NCI-H2029 (cell line): Measurements from ENCODE around the gene GRID2.

Experiments
- DNase-seq: peaks from one replicate; lab custom pipeline; 2025; lab: John Stamatoyannopoulos, UW

Gene GRID2

GRCh38 chr4:93814141-93814540 lies 1510.4 kb downstream of the GRID2 start:
- no peak for DNase-seq

GRCh38 chr4:93814722-93815121 lies 1511.0 kb downstream of the GRID2 start:
- no peak for DNase-seq
